ENCODE data around the gene BPIFB2. TPM values are rescaled to one million over a fixed set of nuclear protein-coding genes. Genes with fewer than 3 reads are reported as not detected.

BPIFB2 gene
- polyA plus RNA-seq, 2 donors, result 0.08 to 0.85 TPM

DNA sequence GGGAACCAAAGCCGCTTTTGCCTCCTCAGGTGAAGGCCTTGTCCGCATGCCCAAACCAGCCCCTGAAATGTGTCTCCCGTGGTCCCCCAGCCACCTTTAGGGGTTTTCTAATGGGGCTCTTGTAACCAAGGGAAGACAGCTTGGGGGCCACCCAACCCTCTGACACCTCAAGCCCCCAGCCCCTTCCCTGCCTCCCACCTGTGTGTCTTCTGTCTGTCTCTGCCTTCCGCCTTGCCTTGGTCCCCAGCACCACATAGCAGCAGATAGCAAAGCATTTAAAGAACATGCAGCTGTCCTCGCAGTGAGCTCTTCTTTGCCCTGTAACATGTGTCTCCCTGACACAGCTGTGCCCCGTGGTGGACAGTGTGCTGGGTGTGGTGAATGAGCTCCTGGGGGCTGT, 55.8 kb downstream of the BPIFB2 start:
- H3K4me1 ChIP-seq (ENCODE audit: control insufficient read depth in 2 of 2, insufficient read depth in 2 of 2, low read length in 1 of 2), result no peaks in the 10 kb centered on the region
- no peaks in the 10 kb centered on the region for H3K36me3 ChIP-seq (ENCODE audit: control insufficient read depth in 2 of 2, insufficient read depth in 2 of 2, low read length in 1 of 2)
- H3K27ac ChIP-seq (ENCODE audit: low read depth in 2 of 2, low read length in 1 of 2), result no peak overlapping the region
- H3K4me3 ChIP-seq (ENCODE audit: low read depth in 1 of 2, low read length in 2 of 2), result no peak overlapping the region
- H3K9me3 ChIP-seq (ENCODE audit: control insufficient read depth in 2 of 2, insufficient read depth in 1 of 2, low read depth in 1 of 2, low read length in 1 of 2), result no peaks in the 10 kb centered on the region
- 88 to 91% methylated on average over 6 of the region's 6 CpGs for WGBS, 2 donors
- H3K27me3 ChIP-seq (ENCODE audit: control insufficient read depth in 1 of 2, insufficient read depth in 2 of 2, low read length in 2 of 2), result no peaks in the 10 kb centered on the region

DNA sequence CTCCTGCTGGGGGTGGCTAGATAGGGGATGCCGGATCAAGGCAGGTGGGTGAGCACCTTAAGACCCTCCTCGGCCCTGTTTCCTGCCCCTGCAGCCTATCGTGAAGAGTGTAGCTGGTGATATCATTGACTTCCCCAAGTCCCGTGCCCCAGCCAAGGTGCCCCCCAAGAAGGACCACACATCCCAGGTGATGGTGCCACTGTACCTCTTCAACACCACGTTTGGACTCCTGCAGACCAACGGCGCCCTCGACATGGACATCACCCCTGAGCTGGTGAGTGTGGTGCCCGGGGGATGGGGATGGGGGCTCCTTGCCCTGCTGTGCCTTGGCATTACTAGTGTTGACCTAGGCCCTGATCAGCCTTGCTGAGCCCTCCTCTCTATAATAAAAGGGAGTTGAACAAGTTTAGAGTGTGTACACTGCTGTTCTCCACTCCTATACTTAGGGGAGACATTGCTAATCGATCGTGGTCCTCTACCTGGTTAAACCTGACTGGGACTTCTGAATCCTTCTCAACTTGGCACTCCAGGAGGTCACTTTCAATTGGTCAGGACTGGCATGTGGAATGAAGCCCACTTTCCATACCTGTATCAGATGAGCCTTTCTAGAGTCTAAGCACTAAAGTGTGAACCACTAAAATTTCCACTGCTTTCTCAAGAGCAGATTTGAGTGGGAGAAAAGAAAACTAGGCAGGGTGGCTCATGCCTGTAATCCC, 57.2 kb downstream of the BPIFB2 start:
- Histone ChIP-seq H3K4me3 (ENCODE audit: low read depth in 1 of 2, low read length in 2 of 2) (no peak overlapping the region), H3K36me3 (ENCODE audit: control insufficient read depth in 2 of 2, insufficient read depth in 2 of 2, low read length in 1 of 2) (no peaks in the 10 kb centered on the region), H3K9me3 (ENCODE audit: control insufficient read depth in 2 of 2, insufficient read depth in 1 of 2, low read depth in 1 of 2, low read length in 1 of 2) (no peaks in the 10 kb centered on the region), H3K27ac (ENCODE audit: low read depth in 2 of 2, low read length in 1 of 2) (no peak overlapping the region), H3K4me1 (ENCODE audit: control insufficient read depth in 2 of 2, insufficient read depth in 2 of 2, low read length in 1 of 2) (no peaks in the 10 kb centered on the region), H3K27me3 (ENCODE audit: control insufficient read depth in 1 of 2, insufficient read depth in 2 of 2, low read length in 2 of 2) (no peaks in the 10 kb centered on the region)
- 92 to 93% methylated on average over 11 of the region's 11 CpGs for WGBS, 2 donors

DNA sequence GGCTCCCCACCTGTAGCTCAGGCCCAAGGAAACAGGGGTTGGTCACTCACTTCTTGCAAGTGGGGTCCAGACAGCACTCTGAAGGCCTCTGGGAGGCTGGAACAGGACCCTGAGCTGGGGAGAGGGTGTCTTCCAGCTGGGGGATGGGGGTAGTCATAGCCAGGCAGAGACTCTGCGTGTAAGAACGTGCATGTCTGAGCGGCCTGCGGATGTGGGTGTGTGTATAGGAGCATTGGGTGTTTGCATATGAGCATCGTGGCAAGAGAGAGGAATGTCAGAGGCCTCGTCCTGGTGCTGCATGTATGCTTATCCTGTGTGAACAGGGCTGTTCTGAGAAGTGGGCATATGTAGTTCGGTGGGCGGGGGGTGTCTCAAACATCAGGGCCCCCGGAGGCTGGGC, 58.3 kb downstream of the BPIFB2 start:
- no peaks in the 10 kb centered on the region for H3K36me3 ChIP-seq (ENCODE audit: control insufficient read depth in 2 of 2, insufficient read depth in 2 of 2, low read length in 1 of 2)
- no peaks in the 10 kb centered on the region for H3K27me3 ChIP-seq (ENCODE audit: control insufficient read depth in 1 of 2, insufficient read depth in 2 of 2, low read length in 2 of 2)
- no peaks in the 10 kb centered on the region for H3K4me1 ChIP-seq (ENCODE audit: control insufficient read depth in 2 of 2, insufficient read depth in 2 of 2, low read length in 1 of 2)
- H3K27ac ChIP-seq (ENCODE audit: low read depth in 2 of 2, low read length in 1 of 2), result no peak overlapping the region
- no peak overlapping the region for H3K4me3 ChIP-seq (ENCODE audit: low read depth in 1 of 2, low read length in 2 of 2)
- WGBS, 2 donors, result 59 to 63% methylated on average over 9 of the region's 9 CpGs
- no peaks in the 10 kb centered on the region for H3K9me3 ChIP-seq (ENCODE audit: control insufficient read depth in 2 of 2, insufficient read depth in 1 of 2, low read depth in 1 of 2, low read length in 1 of 2)

DNA sequence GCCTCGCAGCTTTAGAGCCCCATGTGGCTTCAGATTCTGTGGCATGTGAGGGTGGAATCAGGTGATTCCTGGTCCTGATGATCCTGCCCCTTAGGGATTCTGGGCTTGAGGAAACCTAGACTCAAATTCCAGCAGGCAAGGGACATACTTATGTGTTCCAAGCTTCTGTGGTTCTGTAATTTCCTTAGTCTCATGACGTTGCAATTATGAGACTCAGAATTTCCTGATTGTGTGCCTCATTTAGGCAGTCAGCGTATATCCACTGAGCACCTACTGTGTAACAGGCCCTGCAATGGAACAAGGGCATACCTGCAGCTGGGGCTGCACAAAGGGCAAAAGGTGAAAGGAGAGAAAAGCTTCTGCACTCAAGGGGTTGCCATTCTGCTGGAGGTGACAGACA, 60.3 kb downstream of the BPIFB2 start:
- WGBS, 2 donors, result 73 to 81% methylated on average over 3 of the region's 3 CpGs

DNA sequence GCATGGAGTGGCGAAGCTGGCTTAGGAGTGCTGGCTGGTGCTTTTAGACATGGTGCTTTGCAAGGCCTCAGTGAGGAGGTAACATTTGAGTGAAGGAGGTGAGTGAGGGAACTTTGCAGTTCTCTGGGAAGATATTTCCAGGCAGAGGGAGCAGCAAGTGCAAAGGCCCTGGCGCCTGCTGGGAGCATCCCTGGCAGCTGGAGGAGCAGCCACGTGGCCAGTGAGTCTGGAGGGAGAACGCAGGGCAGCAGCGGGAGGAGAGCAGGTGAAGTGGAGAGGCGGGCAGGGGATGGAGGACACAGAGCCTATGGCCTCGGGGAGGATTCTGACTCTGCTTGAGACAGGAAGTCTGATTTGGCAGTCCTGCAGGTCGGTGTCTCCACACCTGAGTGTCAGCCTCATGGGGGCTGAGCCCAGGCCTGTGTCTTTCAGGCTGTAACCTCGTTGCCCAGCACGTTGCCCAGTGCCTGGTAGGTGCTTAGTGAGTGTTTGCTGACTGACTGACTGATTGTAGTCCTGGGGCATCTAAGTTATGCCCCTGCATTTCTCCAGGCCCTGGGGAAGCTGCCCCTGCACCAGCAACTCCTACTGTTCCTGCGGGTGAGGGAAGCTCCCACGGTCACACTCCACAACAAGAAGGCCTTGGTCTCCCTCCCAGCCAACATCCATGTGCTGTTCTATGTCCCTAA, 60.9 kb downstream of the BPIFB2 start:
- Histone ChIP-seq H3K27ac (ENCODE audit: low read depth in 2 of 2, low read length in 1 of 2) (no peak overlapping the region), H3K4me1 (ENCODE audit: control insufficient read depth in 2 of 2, insufficient read depth in 2 of 2, low read length in 1 of 2) (no peaks in the 10 kb centered on the region), H3K9me3 (ENCODE audit: control insufficient read depth in 2 of 2, insufficient read depth in 1 of 2, low read depth in 1 of 2, low read length in 1 of 2) (no peaks in the 10 kb centered on the region), H3K4me3 (ENCODE audit: low read depth in 1 of 2, low read length in 2 of 2) (no peak overlapping the region), H3K36me3 (ENCODE audit: control insufficient read depth in 2 of 2, insufficient read depth in 2 of 2, low read length in 1 of 2) (no peaks in the 10 kb centered on the region), H3K27me3 (ENCODE audit: control insufficient read depth in 1 of 2, insufficient read depth in 2 of 2, low read length in 2 of 2) (no peaks in the 10 kb centered on the region)
- WGBS, 2 donors, result 81% methylated on average over 12 of the region's 12 CpGs

More for the DNA sequence above, 60.3 kb downstream of the BPIFB2 start:
- no peaks in the 10 kb centered on the region for H3K4me1 ChIP-seq (ENCODE audit: control insufficient read depth in 2 of 2, insufficient read depth in 2 of 2, low read length in 1 of 2)
- H3K27ac ChIP-seq (ENCODE audit: low read depth in 2 of 2, low read length in 1 of 2), result no peak overlapping the region
- H3K36me3 ChIP-seq (ENCODE audit: control insufficient read depth in 2 of 2, insufficient read depth in 2 of 2, low read length in 1 of 2), result no peaks in the 10 kb centered on the region
- no peaks in the 10 kb centered on the region for H3K27me3 ChIP-seq (ENCODE audit: control insufficient read depth in 1 of 2, insufficient read depth in 2 of 2, low read length in 2 of 2)
- no peaks in the 10 kb centered on the region for H3K9me3 ChIP-seq (ENCODE audit: control insufficient read depth in 2 of 2, insufficient read depth in 1 of 2, low read depth in 1 of 2, low read length in 1 of 2)
- H3K4me3 ChIP-seq (ENCODE audit: low read depth in 1 of 2, low read length in 2 of 2), result no peak overlapping the region

DNA sequence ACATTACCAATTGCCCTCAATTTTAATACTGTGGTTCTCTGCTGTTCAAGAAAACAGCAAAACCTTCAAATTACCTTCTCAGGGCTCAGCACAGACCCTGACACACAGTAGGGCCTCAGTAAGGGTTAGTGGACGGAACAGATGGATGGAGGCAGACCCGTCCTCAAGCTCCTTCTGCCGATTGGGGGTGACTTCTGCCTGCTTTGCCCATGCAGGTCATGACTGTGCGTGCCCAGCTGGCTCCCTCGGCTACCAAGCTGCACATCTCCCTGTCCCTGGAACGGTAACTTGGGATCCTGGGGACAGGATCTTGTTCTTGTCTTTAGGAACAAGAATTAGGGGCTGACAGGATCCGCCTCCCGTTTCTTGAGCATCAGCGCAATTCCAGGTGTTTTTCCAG, 62.2 kb downstream of the BPIFB2 start:
- no peaks in the 10 kb centered on the region for H3K9me3 ChIP-seq (ENCODE audit: control insufficient read depth in 2 of 2, insufficient read depth in 1 of 2, low read depth in 1 of 2, low read length in 1 of 2)
- no peak overlapping the region for H3K4me3 ChIP-seq (ENCODE audit: low read depth in 1 of 2, low read length in 2 of 2)
- H3K4me1 ChIP-seq (ENCODE audit: control insufficient read depth in 2 of 2, insufficient read depth in 2 of 2, low read length in 1 of 2), result no peaks in the 10 kb centered on the region
- H3K36me3 ChIP-seq (ENCODE audit: control insufficient read depth in 2 of 2, insufficient read depth in 2 of 2, low read length in 1 of 2), result no peaks in the 10 kb centered on the region
- no peaks in the 10 kb centered on the region for H3K27me3 ChIP-seq (ENCODE audit: control insufficient read depth in 1 of 2, insufficient read depth in 2 of 2, low read length in 2 of 2)
- 82 to 85% methylated on average over 9 of the region's 9 CpGs for WGBS, 2 donors
- no peak overlapping the region for H3K27ac ChIP-seq (ENCODE audit: low read depth in 2 of 2, low read length in 1 of 2)

DNA sequence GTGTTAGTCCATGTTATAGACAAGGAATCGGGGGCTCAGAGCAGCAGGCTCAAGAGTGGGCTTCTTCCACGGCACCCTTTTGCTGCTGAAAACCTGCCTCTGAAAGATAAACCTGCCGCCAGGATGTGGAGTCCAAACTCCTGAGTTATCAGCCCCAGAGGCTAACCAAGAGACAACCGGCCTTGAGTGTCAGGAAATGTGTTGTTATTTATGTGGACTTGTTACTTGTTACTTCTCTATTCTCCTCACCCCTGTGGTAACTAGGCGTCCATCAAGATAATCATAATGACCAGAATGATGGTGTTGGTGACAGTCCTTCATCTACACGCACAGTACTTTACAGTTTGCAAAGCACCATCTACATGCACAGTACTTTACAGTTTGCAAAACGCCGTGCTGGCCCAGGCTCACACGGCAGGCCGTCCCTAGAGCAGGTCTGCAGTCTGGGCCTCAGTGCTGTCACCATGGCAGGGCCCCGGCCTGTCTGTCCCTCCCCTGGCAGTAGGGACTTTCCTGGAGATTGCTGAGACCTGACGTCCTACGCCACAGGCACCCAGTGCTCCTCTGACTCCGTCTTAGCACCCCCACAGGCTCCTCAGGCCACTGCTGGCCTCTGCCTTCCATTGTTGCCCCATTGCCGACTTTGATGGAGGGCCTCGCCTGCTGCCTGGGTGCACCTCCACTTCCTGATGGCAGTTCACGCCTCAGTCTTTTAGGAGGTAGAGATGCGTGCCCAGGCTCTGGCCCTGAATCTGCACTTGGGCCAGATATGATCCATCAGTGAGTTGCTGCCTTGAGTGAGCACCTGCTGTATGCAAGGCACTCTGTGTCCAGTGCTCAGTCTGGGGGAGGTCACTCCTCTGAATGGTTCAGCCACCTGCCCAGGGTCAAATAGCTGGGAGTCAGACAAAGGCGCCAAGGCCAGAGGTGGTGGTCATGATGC, 62.9 kb downstream of the BPIFB2 start:
- H3K27me3 ChIP-seq (ENCODE audit: control insufficient read depth in 1 of 2, insufficient read depth in 2 of 2, low read length in 2 of 2), result no peaks in the 10 kb centered on the region
- no peaks in the 10 kb centered on the region for H3K4me1 ChIP-seq (ENCODE audit: control insufficient read depth in 2 of 2, insufficient read depth in 2 of 2, low read length in 1 of 2)
- no peak overlapping the region for H3K27ac ChIP-seq (ENCODE audit: low read depth in 2 of 2, low read length in 1 of 2)
- no peaks in the 10 kb centered on the region for H3K9me3 ChIP-seq (ENCODE audit: control insufficient read depth in 2 of 2, insufficient read depth in 1 of 2, low read depth in 1 of 2, low read length in 1 of 2)
- H3K4me3 ChIP-seq (ENCODE audit: low read depth in 1 of 2, low read length in 2 of 2), result no peak overlapping the region
- WGBS, 2 donors, result 80 to 81% methylated on average over 19 of the region's 19 CpGs
- no peaks in the 10 kb centered on the region for H3K36me3 ChIP-seq (ENCODE audit: control insufficient read depth in 2 of 2, insufficient read depth in 2 of 2, low read length in 1 of 2)

DNA sequence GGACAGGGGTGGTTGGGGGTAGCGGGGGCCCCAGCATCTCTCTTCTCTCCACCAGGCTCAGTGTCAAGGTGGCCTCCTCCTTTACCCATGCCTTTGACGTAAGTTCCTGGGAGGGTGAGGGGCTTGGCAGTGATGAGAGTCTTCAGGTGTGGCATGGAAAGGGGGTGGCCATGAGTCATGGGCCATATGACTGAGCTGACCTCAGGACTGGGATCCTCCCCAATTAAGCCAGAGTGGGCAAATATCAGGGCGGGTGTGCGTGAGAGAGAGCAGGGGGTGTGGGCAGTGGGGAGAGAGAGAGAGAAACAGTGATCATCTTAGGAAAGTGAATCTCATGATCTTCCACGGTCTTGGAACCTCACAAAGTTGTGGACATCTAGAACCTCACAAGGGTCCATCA, 63.7 kb downstream of the BPIFB2 start:
- WGBS, 2 donors, result 69 to 85% methylated on average over 5 of the region's 5 CpGs
- no peaks in the 10 kb centered on the region for H3K36me3 ChIP-seq (ENCODE audit: control insufficient read depth in 2 of 2, insufficient read depth in 2 of 2, low read length in 1 of 2)
- no peaks in the 10 kb centered on the region for H3K9me3 ChIP-seq (ENCODE audit: control insufficient read depth in 2 of 2, insufficient read depth in 1 of 2, low read depth in 1 of 2, low read length in 1 of 2)
- no peaks in the 10 kb centered on the region for H3K27me3 ChIP-seq (ENCODE audit: control insufficient read depth in 1 of 2, insufficient read depth in 2 of 2, low read length in 2 of 2)
- H3K4me3 ChIP-seq (ENCODE audit: low read depth in 1 of 2, low read length in 2 of 2), result no peak overlapping the region
- H3K4me1 ChIP-seq (ENCODE audit: control insufficient read depth in 2 of 2, insufficient read depth in 2 of 2, low read length in 1 of 2), result no peaks in the 10 kb centered on the region
- no peak overlapping the region for H3K27ac ChIP-seq (ENCODE audit: low read depth in 2 of 2, low read length in 1 of 2)

DNA sequence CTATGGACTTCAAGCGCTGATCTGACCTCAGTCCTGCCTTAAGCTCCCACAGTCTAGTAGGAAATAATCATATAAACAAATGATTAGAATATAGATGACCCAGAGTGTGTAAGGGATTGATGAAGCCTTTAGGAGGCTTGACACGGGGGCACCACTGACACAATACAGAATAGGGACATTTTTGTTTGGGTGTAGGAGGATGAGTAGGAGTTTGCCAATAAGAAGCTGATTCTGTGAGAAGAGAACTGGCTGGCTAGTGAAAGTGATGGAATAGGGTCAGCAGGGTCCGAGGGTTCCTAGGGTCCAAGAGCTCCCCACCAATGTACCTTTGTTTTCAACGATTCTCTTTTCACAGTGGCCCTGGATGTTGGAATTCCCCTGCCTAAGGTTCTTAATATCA, 64.9 kb downstream of the BPIFB2 start:
- Histone ChIP-seq H3K9me3 (ENCODE audit: control insufficient read depth in 2 of 2, insufficient read depth in 1 of 2, low read depth in 1 of 2, low read length in 1 of 2) (peaks cover 0 to under 1% of the 10 kb centered on the region in 2 donors), H3K4me1 (ENCODE audit: control insufficient read depth in 2 of 2, insufficient read depth in 2 of 2, low read length in 1 of 2) (no peaks in the 10 kb centered on the region), H3K4me3 (ENCODE audit: low read depth in 1 of 2, low read length in 2 of 2) (no peak overlapping the region), H3K27ac (ENCODE audit: low read depth in 2 of 2, low read length in 1 of 2) (no peak overlapping the region), H3K27me3 (ENCODE audit: control insufficient read depth in 1 of 2, insufficient read depth in 2 of 2, low read length in 2 of 2) (no peaks in the 10 kb centered on the region), H3K36me3 (ENCODE audit: control insufficient read depth in 2 of 2, insufficient read depth in 2 of 2, low read length in 1 of 2) (no peaks in the 10 kb centered on the region)
- 84 to 88% methylated on average over 4 of the region's 4 CpGs for WGBS, 2 donors

All from esophagus (tissue), 2 donors.